DND-41 (cell line): ENCODE measurements around the gene CALN1.

Experiments used
- CTCF ChIP-seq: IDR thresholded peaks from 2 replicates; pipeline ENCODE4 v1.5.1; 2012; ENCODE audit warnings: borderline replicate concordance, low read length, moderate library complexity, mild to moderate bottlenecking; ENCODE audit not compliant: poor library complexity, severe bottlenecking; ENCODE audit errors: extremely low read depth
- EZH2 ChIP-seq: IDR thresholded peaks from 3 replicates; pipeline ENCODE4 v1.6.1; 2012; ENCODE audit warnings: borderline replicate concordance, low read depth, mild to moderate bottlenecking, moderate library complexity, low read length, inconsistent platforms; ENCODE audit not compliant: severe bottlenecking

GRCh38 chr7:72112992-72113391, 299.1 kb downstream of the CALN1 start:
- no peak for TF ChIP-seq CTCF
- TF ChIP-seq EZH2, result no peak
